WTC11 (cell line): Measurements from ENCODE around the gene ELN. TPM values are rescaled to one million over a fixed set of nuclear protein-coding genes. Genes with fewer than 3 reads are reported as not detected.

Experiments
- ATAC-seq: fragments of 200-7000 bp; cut with Tn5 transposase; 2 replicates; pipeline ENCODE4 v1.10.0; 2021; ENCODE audit warnings: mild to moderate bottlenecking, moderate library complexity
- CTCF ChIA-PET: fragments of 300-600 bp; sonication (Branson Sonifier 250); formaldehyde crosslinking; loops from one replicate; lab custom pipeline; 2021; ENCODE audit warnings: antibody characterized with exemption; lab: Charles Lee
- POLR2A ChIA-PET: fragments of 350-600 bp; sonication (Branson Sonifier 250); formaldehyde crosslinking; loops from one replicate; lab custom pipeline; 2021; ENCODE audit warnings: antibody characterized with exemption; lab: Charles Lee
- DNase-seq: peaks from one replicate; pipeline ENCODE4 v3.0.0; 2021; ENCODE audit warnings: low spot score
- H3K27ac Mint-ChIP-seq: 2 replicates; pipeline ENCODE4 v1.8.0; 2021; ENCODE audit warnings: mixed read lengths
- H3K27me3 Mint-ChIP-seq: 2 replicates; pipeline ENCODE4 v1.8.0; 2021; ENCODE audit warnings: low read depth, mild to moderate bottlenecking, moderate library complexity, mixed read lengths
- H3K36me3 Mint-ChIP-seq: 2 replicates; pipeline ENCODE4 v1.8.0; 2021; ENCODE audit warnings: mixed read lengths
- H3K4me1 Mint-ChIP-seq: 2 replicates; pipeline ENCODE4 v1.8.0; 2022; ENCODE audit warnings: mixed read lengths
- H3K4me3 Mint-ChIP-seq: 2 replicates; pipeline ENCODE4 v1.8.0; 2021; ENCODE audit warnings: mild to moderate bottlenecking, moderate library complexity, mixed read lengths
- H3K9me3 Mint-ChIP-seq: 2 replicates; pipeline ENCODE4 v1.8.0; 2021; ENCODE audit warnings: mixed read lengths
- CREB1 ChIP-seq: sonication (generic); formaldehyde crosslinking; IDR thresholded peaks from 2 replicates; pipeline ENCODE4 v1.8.0; 2023; ENCODE audit warnings: mild to moderate bottlenecking, missing genetic modification reagents
- FOXK1 ChIP-seq: sonication (generic); formaldehyde crosslinking; IDR thresholded peaks from 2 replicates; pipeline ENCODE4 v1.8.0; 2022; ENCODE audit warnings: mild to moderate bottlenecking, moderate library complexity, missing genetic modification reagents
- GABPB1 ChIP-seq: sonication (generic); formaldehyde crosslinking; IDR thresholded peaks from 2 replicates; pipeline ENCODE4 v1.8.1; 2023; ENCODE audit warnings: mild to moderate bottlenecking, missing genetic modification reagents
- GRHL2 ChIP-seq: fragments of 250-450 bp; sonication (Bioruptor Pico); IDR thresholded peaks from 2 replicates; pipeline ENCODE4 v1.8.0; 2022; ENCODE audit warnings: mild to moderate bottlenecking, moderate library complexity; ENCODE audit not compliant: insufficient replicate concordance, severe bottlenecking
- GTF2I ChIP-seq: fragments of 250-450 bp; sonication (Bioruptor Pico); conservative IDR thresholded peaks from 2 replicates; pipeline ENCODE4 v1.4.0; 2021; ENCODE audit warnings: mild to moderate bottlenecking
- JAZF1 ChIP-seq: fragments of 250-450 bp; sonication (Bioruptor Pico); IDR thresholded peaks from 2 replicates; pipeline ENCODE4 v1.9.0; 2021; ENCODE audit warnings: moderate library complexity, mild to moderate bottlenecking, inconsistent platforms
- JUN ChIP-seq: sonication (generic); formaldehyde crosslinking; IDR thresholded peaks from 2 replicates; pipeline ENCODE4 v1.8.0; 2023; ENCODE audit warnings: mild to moderate bottlenecking, missing genetic modification reagents
- NFATC4 ChIP-seq: fragments of 250-450 bp; sonication (Bioruptor Pico); IDR thresholded peaks from 2 replicates; pipeline ENCODE4 v1.9.0; 2021; ENCODE audit warnings: mild to moderate bottlenecking
- NR1H2 ChIP-seq: sonication (generic); formaldehyde crosslinking; IDR thresholded peaks from 2 replicates; pipeline ENCODE4 v1.9.0; 2021; ENCODE audit warnings: mild to moderate bottlenecking, moderate library complexity, missing genetic modification reagents
- NR2C2 ChIP-seq: sonication (generic); formaldehyde crosslinking; IDR thresholded peaks from 2 replicates; pipeline ENCODE4 v1.8.0; 2022; ENCODE audit warnings: mild to moderate bottlenecking, missing genetic modification reagents
- TEAD1 ChIP-seq: sonication (generic); formaldehyde crosslinking; IDR thresholded peaks from 2 replicates; pipeline ENCODE4 v1.8.0; 2022; ENCODE audit warnings: mild to moderate bottlenecking, missing genetic modification reagents
- TP53 ChIP-seq: sonication (generic); formaldehyde crosslinking; IDR thresholded peaks from 2 replicates; pipeline ENCODE4 v1.8.1; 2023; ENCODE audit warnings: mild to moderate bottlenecking, missing genetic modification reagents
- ZBTB21 ChIP-seq: sonication (generic); formaldehyde crosslinking; IDR thresholded peaks from 2 replicates; pipeline ENCODE4 v1.8.1; 2023; ENCODE audit warnings: mild to moderate bottlenecking, missing genetic modification reagents, borderline replicate concordance
- ZNF121 ChIP-seq: sonication (generic); formaldehyde crosslinking; IDR thresholded peaks from 2 replicates; pipeline ENCODE4 v1.8.0; 2023; ENCODE audit warnings: missing genetic modification reagents
- ZNF138 ChIP-seq: sonication (generic); formaldehyde crosslinking; conservative IDR thresholded peaks from 2 replicates; pipeline ENCODE4 v1.8.1; 2022; ENCODE audit warnings: mild to moderate bottlenecking, moderate library complexity, missing genetic modification reagents
- ZNF232 ChIP-seq: sonication (generic); formaldehyde crosslinking; IDR thresholded peaks from 2 replicates; pipeline ENCODE4 v1.8.0; 2022; ENCODE audit warnings: mild to moderate bottlenecking, missing genetic modification reagents
- ZNF396 ChIP-seq: fragments of 250-450 bp; sonication (Bioruptor Pico); IDR thresholded peaks from 2 replicates; pipeline ENCODE4 v1.8.0; 2021; ENCODE audit warnings: mild to moderate bottlenecking, moderate library complexity, borderline replicate concordance
- ZNF416 ChIP-seq: fragments of 250-450 bp; sonication (Bioruptor Pico); IDR thresholded peaks from 2 replicates; pipeline ENCODE4 v1.9.0; 2021; ENCODE audit warnings: mild to moderate bottlenecking, inconsistent platforms
- ZNF423 ChIP-seq: fragments of 250-450 bp; sonication (Bioruptor Pico); IDR thresholded peaks from 2 replicates; pipeline ENCODE4 v2.1.2; 2022; ENCODE audit warnings: mild to moderate bottlenecking, moderate library complexity
- total RNA-seq: library from RNA; stranded (reverse); gene quantifications from 3 replicates; pipeline ENCODE4 v1.2.3, GENCODE V29; 2021
- TF ChIP-seq, protein P1 (sequence below): fragments of 250-450 bp; sonication (Bioruptor Pico); IDR thresholded peaks from 2 replicates; pipeline ENCODE4 v1.9.0; 2021; ENCODE audit warnings: mild to moderate bottlenecking
- TF ChIP-seq, protein P2 (sequence below): sonication (generic); formaldehyde crosslinking; IDR thresholded peaks from 2 replicates; pipeline ENCODE4 v1.8.1; 2023; ENCODE audit warnings: mild to moderate bottlenecking, missing genetic modification reagents
- TF ChIP-seq, protein P3 (sequence below): sonication (generic); formaldehyde crosslinking; IDR thresholded peaks from 2 replicates; pipeline ENCODE4 v1.8.0; 2023; ENCODE audit warnings: missing genetic modification reagents, mild to moderate bottlenecking, borderline replicate concordance
- TF ChIP-seq, protein P4 (sequence below): sonication (generic); formaldehyde crosslinking; conservative IDR thresholded peaks from 2 replicates; pipeline ENCODE4 v1.8.1; 2022; ENCODE audit warnings: mild to moderate bottlenecking, missing genetic modification reagents

The ELN gene
- total RNA-seq, 1 experiment from 2014 or later, result 3.3 TPM

DNA sequence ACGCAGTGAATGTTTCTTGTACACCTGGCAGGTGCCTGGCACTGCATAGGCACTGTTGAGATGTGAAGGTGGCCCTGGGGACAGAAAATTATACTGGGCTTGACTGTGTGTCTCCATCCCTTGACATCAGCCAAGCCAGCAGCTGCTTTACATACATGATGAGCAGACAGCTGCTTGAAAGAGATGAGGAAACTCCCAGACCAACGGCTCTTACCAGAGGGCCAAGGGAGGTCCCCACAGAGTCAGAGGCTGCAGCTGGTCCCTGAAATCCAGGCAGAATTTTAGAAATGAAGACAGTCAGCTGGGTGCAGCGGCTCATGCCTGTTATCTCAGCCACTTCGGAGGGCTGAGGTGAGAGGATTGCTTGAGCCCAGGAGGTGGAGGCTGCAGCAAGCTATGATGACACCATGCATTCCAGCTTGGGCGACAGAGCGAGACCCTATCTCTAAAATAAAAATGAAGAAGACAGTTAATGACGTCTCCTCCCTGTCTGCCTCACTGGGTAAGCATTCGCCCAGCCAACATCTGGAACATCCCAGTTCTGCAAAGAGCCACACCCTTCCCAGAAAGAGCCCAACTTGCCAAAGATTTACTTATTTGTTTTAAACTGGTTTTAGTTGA is 73.2 kb downstream of the ELN start (continued):
- TF ChIP-seq, protein P1, sequence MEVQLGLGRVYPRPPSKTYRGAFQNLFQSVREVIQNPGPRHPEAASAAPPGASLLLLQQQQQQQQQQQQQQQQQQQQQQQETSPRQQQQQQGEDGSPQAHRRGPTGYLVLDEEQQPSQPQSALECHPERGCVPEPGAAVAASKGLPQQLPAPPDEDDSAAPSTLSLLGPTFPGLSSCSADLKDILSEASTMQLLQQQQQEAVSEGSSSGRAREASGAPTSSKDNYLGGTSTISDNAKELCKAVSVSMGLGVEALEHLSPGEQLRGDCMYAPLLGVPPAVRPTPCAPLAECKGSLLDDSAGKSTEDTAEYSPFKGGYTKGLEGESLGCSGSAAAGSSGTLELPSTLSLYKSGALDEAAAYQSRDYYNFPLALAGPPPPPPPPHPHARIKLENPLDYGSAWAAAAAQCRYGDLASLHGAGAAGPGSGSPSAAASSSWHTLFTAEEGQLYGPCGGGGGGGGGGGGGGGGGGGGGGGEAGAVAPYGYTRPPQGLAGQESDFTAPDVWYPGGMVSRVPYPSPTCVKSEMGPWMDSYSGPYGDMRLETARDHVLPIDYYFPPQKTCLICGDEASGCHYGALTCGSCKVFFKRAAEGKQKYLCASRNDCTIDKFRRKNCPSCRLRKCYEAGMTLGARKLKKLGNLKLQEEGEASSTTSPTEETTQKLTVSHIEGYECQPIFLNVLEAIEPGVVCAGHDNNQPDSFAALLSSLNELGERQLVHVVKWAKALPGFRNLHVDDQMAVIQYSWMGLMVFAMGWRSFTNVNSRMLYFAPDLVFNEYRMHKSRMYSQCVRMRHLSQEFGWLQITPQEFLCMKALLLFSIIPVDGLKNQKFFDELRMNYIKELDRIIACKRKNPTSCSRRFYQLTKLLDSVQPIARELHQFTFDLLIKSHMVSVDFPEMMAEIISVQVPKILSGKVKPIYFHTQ (CRISPR knock-in tag), result no peak
- TF ChIP-seq ZNF423 (CRISPR knock-in tag), result no peak
- no peak for TF ChIP-seq JAZF1 (CRISPR knock-in tag)
- TF ChIP-seq, all 79 proteins: peak for 0

DNA sequence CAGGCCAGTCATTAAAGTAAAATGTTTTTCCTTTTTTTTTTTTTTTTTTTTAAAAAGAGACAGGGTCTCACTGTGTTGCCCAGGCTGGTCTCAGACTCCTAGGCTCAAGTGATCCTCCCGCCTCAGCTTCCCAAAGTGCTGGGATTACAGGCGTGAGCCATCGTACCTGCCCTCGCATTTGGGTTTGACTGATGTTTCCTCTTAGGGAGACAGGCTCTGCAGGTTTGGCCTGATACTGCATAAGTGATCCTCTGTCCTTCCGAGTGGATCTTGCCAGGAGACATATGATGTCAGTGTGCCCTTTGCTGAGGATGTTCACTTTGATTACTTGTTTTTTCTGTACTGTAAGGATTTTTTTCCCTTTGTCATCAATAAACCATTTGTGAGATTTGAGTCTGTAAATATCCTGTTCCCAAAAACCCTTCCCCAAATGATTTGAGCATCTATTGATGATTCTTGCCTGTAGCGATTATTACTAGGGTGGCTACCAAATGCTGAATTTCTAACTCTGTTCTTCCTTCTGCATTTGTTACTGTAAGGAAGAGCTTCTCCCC is 75.3 kb downstream of the ELN start:
- POLR2A ChIA-PET, result no interaction called here
- DNase-seq (no peak), ATAC-seq (no peak)
- no peak overlapping the region for H3K4me3 Mint-ChIP-seq
- H3K4me1 Mint-ChIP-seq, result no peaks in the 10 kb centered on the region
- H3K36me3 Mint-ChIP-seq, result peaks cover 53% of the 10 kb centered on the region
- no peaks in the 10 kb centered on the region for H3K27me3 Mint-ChIP-seq
- H3K27ac Mint-ChIP-seq, result no peak overlapping the region
- no peak for TF ChIP-seq JAZF1 (CRISPR knock-in tag)
- peak; percentile 51; the same call in 1 of the 2 replicates for TF ChIP-seq ZNF121 (CRISPR knock-in tag)
- TF ChIP-seq, all 79 proteins: peak for 1
- CTCF ChIA-PET, result no interaction called here
- H3K9me3 Mint-ChIP-seq, result peaks cover under 1% of the 10 kb centered on the region; the same call in 1 of the 2 replicates

DNA sequence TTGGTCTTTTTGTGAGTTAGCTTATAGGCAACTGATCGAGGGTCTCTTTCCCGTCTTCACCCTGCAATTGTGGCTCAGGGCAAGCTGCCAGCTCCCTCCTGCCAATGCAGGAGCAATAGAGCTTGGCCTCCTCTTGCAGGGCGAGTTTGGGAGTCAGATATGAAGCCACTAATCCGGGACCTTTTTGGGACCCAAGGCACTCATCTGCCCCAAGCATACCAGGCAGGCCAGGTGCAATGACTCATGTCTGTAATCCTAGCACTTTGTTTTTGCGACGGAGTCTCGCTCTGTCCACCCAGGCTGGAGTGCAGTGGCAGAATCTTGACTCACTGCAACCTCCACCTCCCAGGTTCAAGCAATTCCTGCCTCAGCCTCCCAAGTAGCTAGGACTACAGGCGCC is 76.7 kb downstream of the ELN start:
- Mint-ChIP-seq H3K36me3 (peaks cover 52% of the 10 kb centered on the region), H3K4me1 (no peaks in the 10 kb centered on the region), H3K4me3 (no peak overlapping the region), H3K27me3 (no peaks in the 10 kb centered on the region), H3K9me3 (no peaks in the 10 kb centered on the region), H3K27ac (no peak overlapping the region)
- DNase-seq (no peak), ATAC-seq (no peak)
- CTCF ChIA-PET, result interaction anchor here (1.6 kb wide), 1 partner anchor 102 kb away, joined by 4 read pairs; no protein-coding TSS in a partner anchor
- POLR2A ChIA-PET, result interaction anchor here (0.6 kb wide), 1 partner anchor 394 kb away, joined by 5 read pairs; no protein-coding TSS in a partner anchor
- no peak for TF ChIP-seq TEAD1 (CRISPR knock-in tag)
- TF ChIP-seq JUN (CRISPR knock-in tag), result no peak
- TF ChIP-seq ZNF396 (CRISPR knock-in tag), result no peak
- no peak for TF ChIP-seq GRHL2 (CRISPR knock-in tag)
- TF ChIP-seq NFATC4, result no peak
- TF ChIP-seq ZNF138 (CRISPR knock-in tag), result no peak
- TF ChIP-seq NR1H2 (CRISPR knock-in tag), result no peak
- TF ChIP-seq, protein P2, sequence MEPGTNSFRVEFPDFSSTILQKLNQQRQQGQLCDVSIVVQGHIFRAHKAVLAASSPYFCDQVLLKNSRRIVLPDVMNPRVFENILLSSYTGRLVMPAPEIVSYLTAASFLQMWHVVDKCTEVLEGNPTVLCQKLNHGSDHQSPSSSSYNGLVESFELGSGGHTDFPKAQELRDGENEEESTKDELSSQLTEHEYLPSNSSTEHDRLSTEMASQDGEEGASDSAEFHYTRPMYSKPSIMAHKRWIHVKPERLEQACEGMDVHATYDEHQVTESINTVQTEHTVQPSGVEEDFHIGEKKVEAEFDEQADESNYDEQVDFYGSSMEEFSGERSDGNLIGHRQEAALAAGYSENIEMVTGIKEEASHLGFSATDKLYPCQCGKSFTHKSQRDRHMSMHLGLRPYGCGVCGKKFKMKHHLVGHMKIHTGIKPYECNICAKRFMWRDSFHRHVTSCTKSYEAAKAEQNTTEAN (CRISPR knock-in tag), result no peak
- TF ChIP-seq ZNF232 (CRISPR knock-in tag), result no peak
- TF ChIP-seq TP53 (CRISPR knock-in tag), result no peak
- no peak for TF ChIP-seq FOXK1 (CRISPR knock-in tag)
- no peak for TF ChIP-seq ZBTB21
- TF ChIP-seq GTF2I (CRISPR knock-in tag), result no peak
- TF ChIP-seq ZNF416, result no peak
- no peak for TF ChIP-seq NR2C2
- TF ChIP-seq CREB1 (CRISPR knock-in tag), result no peak
- TF ChIP-seq, protein P3, sequence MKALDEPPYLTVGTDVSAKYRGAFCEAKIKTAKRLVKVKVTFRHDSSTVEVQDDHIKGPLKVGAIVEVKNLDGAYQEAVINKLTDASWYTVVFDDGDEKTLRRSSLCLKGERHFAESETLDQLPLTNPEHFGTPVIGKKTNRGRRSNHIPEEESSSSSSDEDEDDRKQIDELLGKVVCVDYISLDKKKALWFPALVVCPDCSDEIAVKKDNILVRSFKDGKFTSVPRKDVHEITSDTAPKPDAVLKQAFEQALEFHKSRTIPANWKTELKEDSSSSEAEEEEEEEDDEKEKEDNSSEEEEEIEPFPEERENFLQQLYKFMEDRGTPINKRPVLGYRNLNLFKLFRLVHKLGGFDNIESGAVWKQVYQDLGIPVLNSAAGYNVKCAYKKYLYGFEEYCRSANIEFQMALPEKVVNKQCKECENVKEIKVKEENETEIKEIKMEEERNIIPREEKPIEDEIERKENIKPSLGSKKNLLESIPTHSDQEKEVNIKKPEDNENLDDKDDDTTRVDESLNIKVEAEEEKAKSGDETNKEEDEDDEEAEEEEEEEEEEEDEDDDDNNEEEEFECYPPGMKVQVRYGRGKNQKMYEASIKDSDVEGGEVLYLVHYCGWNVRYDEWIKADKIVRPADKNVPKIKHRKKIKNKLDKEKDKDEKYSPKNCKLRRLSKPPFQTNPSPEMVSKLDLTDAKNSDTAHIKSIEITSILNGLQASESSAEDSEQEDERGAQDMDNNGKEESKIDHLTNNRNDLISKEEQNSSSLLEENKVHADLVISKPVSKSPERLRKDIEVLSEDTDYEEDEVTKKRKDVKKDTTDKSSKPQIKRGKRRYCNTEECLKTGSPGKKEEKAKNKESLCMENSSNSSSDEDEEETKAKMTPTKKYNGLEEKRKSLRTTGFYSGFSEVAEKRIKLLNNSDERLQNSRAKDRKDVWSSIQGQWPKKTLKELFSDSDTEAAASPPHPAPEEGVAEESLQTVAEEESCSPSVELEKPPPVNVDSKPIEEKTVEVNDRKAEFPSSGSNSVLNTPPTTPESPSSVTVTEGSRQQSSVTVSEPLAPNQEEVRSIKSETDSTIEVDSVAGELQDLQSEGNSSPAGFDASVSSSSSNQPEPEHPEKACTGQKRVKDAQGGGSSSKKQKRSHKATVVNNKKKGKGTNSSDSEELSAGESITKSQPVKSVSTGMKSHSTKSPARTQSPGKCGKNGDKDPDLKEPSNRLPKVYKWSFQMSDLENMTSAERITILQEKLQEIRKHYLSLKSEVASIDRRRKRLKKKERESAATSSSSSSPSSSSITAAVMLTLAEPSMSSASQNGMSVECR, result no peak
- TF ChIP-seq, protein P4, sequence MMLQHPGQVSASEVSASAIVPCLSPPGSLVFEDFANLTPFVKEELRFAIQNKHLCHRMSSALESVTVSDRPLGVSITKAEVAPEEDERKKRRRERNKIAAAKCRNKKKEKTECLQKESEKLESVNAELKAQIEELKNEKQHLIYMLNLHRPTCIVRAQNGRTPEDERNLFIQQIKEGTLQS (CRISPR knock-in tag), result no peak
- no peak for TF ChIP-seq GABPB1 (CRISPR knock-in tag)
- no peak for TF ChIP-seq ZNF121 (CRISPR knock-in tag)
